Measurements from ENCODE around the gene NRXN2.

NRXN2 gene

GRCh38 chr11:64643920-64644646, 78.9 kb downstream of the NRXN2 start:
- no peak for DNase-seq

- no peak for DNase-seq
These were observed 79.6 kb downstream of the NRXN2 start for GRCh38 chr11:64643256-64643881.

GRCh38 chr11:64642871-64643255, 80.1 kb downstream of the NRXN2 start:
- no peak for DNase-seq

- DNase-seq = no peak
These were observed 80.6 kb downstream of the NRXN2 start for GRCh38 chr11:64642418-64642735.

- DNase-seq = no peak
These were observed 81.2 kb downstream of the NRXN2 start for GRCh38 chr11:64641596-64642417.

- DNase-seq = no peak
These were observed 83.1 kb downstream of the NRXN2 start for GRCh38 chr11:64639885-64640284.

GRCh38 chr11:64638829-64639228, 84.2 kb downstream of the NRXN2 start:
- no peak for DNase-seq

GRCh38 chr11:64638018-64638665, 84.9 kb downstream of the NRXN2 start:
- no peak for DNase-seq

- DNase-seq = no peak
These were observed 85.5 kb downstream of the NRXN2 start for GRCh38 chr11:64637334-64638017.

- DNase-seq = no peak
These were observed 89.3 kb downstream of the NRXN2 start for GRCh38 chr11:64633555-64634159.

GRCh38 chr11:64632654-64633053, 90.3 kb downstream of the NRXN2 start:
- DNase-seq = no peak

GRCh38 chr11:64632237-64632636, 90.8 kb downstream of the NRXN2 start:
- no peak for DNase-seq

- no peak for DNase-seq
These were observed 91.3 kb downstream of the NRXN2 start for GRCh38 chr11:64631675-64632074.

GRCh38 chr11:64629796-64630562, 93.0 kb downstream of the NRXN2 start:
- DNase-seq = no peak

- no peak for DNase-seq
These were observed 93.9 kb downstream of the NRXN2 start for GRCh38 chr11:64629103-64629502.

GRCh38 chr11:64628596-64628995, 94.4 kb downstream of the NRXN2 start:
- no peak for DNase-seq

GRCh38 chr11:64627371-64627770, 95.6 kb downstream of the NRXN2 start:
- no peak for DNase-seq

- DNase-seq = no peak
These were observed 96.4 kb downstream of the NRXN2 start for GRCh38 chr11:64626637-64627036.

- DNase-seq = no peak
These were observed 98.0 kb downstream of the NRXN2 start for GRCh38 chr11:64624883-64625481.

GRCh38 chr11:64622681-64623080, 100.3 kb downstream of the NRXN2 start:
- no peak for DNase-seq

Measured in CD4-positive, alpha-beta T cell treated with Interleukin-6 for 4 hours (primary cell).